PC-3 (cell line): ENCODE data around the gene ARHGAP5. TPM values are rescaled to one million over a fixed set of nuclear protein-coding genes. Genes with fewer than 3 reads are reported as not detected.
"Not testable (repeated sequence)": the region's sequence is repeated elsewhere in the genome, so short reads cannot be mapped to it uniquely, and the experiment has no call there.

Experiments
- ATAC-seq: fragments of 200-7000 bp; cut with Tn5 transposase; 2 replicates; pipeline ENCODE4 v1.9.1; 2020; ENCODE audit warnings: mild to moderate bottlenecking, moderate library complexity
- BruUV-seq: library from RNA; stranded (reverse); fragments of 400-500 nt; replicated peaks from 2 replicates; lab custom pipeline; 2021; lab: Mats Ljungman, UMichigan
- CTCF ChIA-PET: fragments of 300-600 bp; sonication (Branson Sonifier 250); formaldehyde crosslinking; loops from one replicate; lab custom pipeline; 2022; ENCODE audit warnings: antibody characterized with exemption; lab: Charles Lee
- POLR2A ChIA-PET: fragments of 300-600 bp; sonication (Branson Sonifier 250); formaldehyde crosslinking; loops from one replicate; lab custom pipeline; 2022; ENCODE audit warnings: antibody characterized with exemption; ENCODE audit not compliant: unreplicated experiment; lab: Charles Lee
- DNase-seq: peaks from one replicate; pipeline ENCODE4 v3.0.0-alpha.2; 2015
- H2AFZ ChIP-seq: fragments of 300-600 bp; sonication (generic); 2 replicates; pipeline ENCODE4 v1.6.0; 2016; ENCODE audit warnings: antibody characterized with exemption, low read length
- H3F3A ChIP-seq: fragments of 300-600 bp; sonication (generic); one replicate; pipeline ENCODE4 v1.6.0; 2017; ENCODE audit warnings: antibody characterized with exemption, low read length, control low read depth, mild to moderate bottlenecking; ENCODE audit not compliant: unreplicated experiment
- H3K27ac ChIP-seq: fragments of 300-600 bp; sonication (generic); 2 replicates; pipeline ENCODE4 v1.5.1; 2016; ENCODE audit warnings: mild to moderate bottlenecking, low read length
- H3K27me3 ChIP-seq: fragments of 300-600 bp; sonication (generic); 2 replicates; pipeline ENCODE4 v1.6.1; 2016; ENCODE audit warnings: low read length, mixed read lengths
- H3K36me3 ChIP-seq: fragments of 300-600 bp; sonication (generic); 2 replicates; pipeline ENCODE4 v1.6.1; 2016; ENCODE audit warnings: low read depth, mixed run types, low read length, mixed read lengths
- H3K4me1 ChIP-seq: fragments of 300-600 bp; sonication (generic); 2 replicates; pipeline ENCODE4 v1.5.1; 2016; ENCODE audit warnings: low read length; ENCODE audit not compliant: insufficient read depth
- H3K4me2 ChIP-seq: fragments of 300-600 bp; sonication (generic); 2 replicates; pipeline ENCODE4 v1.6.0; 2016; ENCODE audit warnings: low read length
- H3K4me3 ChIP-seq: fragments of 300-600 bp; sonication (generic); 2 replicates; pipeline ENCODE4 v1.5.1; 2016; ENCODE audit warnings: mild to moderate bottlenecking, low read length, mixed read lengths
- H3K79me2 ChIP-seq: fragments of 300-600 bp; sonication (generic); 2 replicates; pipeline ENCODE4 v1.6.1; 2017; ENCODE audit warnings: low read length, mixed read lengths
- H3K9ac ChIP-seq: fragments of 300-600 bp; sonication (generic); 2 replicates; pipeline ENCODE4 v1.6.0; 2016; ENCODE audit warnings: mild to moderate bottlenecking, low read length
- H3K9me2 ChIP-seq: fragments of 300-600 bp; sonication (generic); replicated peaks from 2 replicates; pipeline ENCODE4 v1.6.1; 2016; ENCODE audit warnings: mixed run types, low read length, mixed read lengths
- H3K9me3 ChIP-seq: fragments of 300-600 bp; sonication (generic); 2 replicates; pipeline ENCODE4 v1.6.1; 2016; ENCODE audit warnings: low read length, mixed read lengths
- H4K20me1 ChIP-seq: fragments of 300-600 bp; sonication (generic); 2 replicates; pipeline ENCODE4 v1.6.1; 2016; ENCODE audit warnings: low read length, mixed read lengths
- EZH2 ChIP-seq: fragments of 300-600 bp; sonication (generic); IDR thresholded peaks from one replicate; pipeline ENCODE4 v1.6.1; 2017; ENCODE audit warnings: antibody characterized with exemption, mild to moderate bottlenecking, low read length; ENCODE audit not compliant: unreplicated experiment
- EZH2phosphoT487 ChIP-seq: fragments of 300-600 bp; sonication (generic); IDR thresholded peaks from 2 replicates; pipeline ENCODE4 v1.6.1; 2018; ENCODE audit warnings: mild to moderate bottlenecking, antibody characterized with exemption, low read length, borderline replicate concordance
- intact Hi-C: fragments of 100-400 bp; cut with micrococcal nuclease; formaldehyde crosslinking; loops from 2 replicates; pipeline ENCODE4 v1.9.0; 2023
- total RNA-seq: library from RNA; depleted of rRNA; stranded (reverse); fragments of >200 nt; gene quantifications from 2 replicates; pipeline ENCODE4 v1.2.3, GENCODE V29; 2014
- TF ChIP-seq, protein P1 (sequence below): fragments of 300-600 bp; sonication (generic); conservative IDR thresholded peaks from 2 replicates; pipeline ENCODE4 v1.5.1; 2017; ENCODE audit warnings: antibody characterized with exemption, low read depth, mild to moderate bottlenecking, low read length

Gene ARHGAP5
- total RNA-seq, 1 experiment from 2014 or later = 46.4 TPM

DNA sequence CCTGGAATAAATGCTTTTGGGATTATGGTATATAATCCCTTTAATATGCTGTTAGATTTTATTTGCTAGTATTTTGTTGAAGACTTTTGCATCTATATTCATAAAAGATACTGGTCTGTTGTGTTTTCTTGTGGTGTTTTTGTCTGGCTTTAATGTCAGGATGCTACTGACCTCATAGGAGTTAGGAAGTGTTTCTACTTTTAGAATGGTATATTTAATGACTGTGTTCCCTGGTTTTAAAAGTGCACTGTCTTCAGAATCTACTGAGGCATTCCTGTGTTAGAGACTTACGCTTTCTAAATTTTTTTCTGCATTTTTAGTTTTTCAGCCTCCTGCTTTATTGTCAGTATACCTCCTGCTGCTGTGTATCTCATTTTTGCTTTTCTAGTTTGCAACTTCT is 51.6 kb downstream of the ARHGAP5 start:
- peak overlapping the region; percentile 64 for H3K27ac ChIP-seq
- H3K9me3 ChIP-seq = no peaks in the 10 kb centered on the region
- no peak for DNase-seq
- H3F3A ChIP-seq = peaks cover 6% of the 10 kb centered on the region
- ChIA-PET CTCF (no interaction called here), POLR2A (interaction anchor here (0.8 kb wide), 1 partner anchor 899 kb away, joined by 4 read pairs; no protein-coding TSS in a partner anchor)
- intact Hi-C loops = loop anchor here (1.0 to 2.0 kb wide), 2 partner anchors 26 to 52 kb away; no protein-coding TSS in a partner anchor
- H3K36me3 ChIP-seq = peaks cover 19% of the 10 kb centered on the region
- no peak overlapping the region for H3K4me3 ChIP-seq
- H3K4me1 ChIP-seq = peaks cover 17% of the 10 kb centered on the region
- H2AFZ ChIP-seq = no peak overlapping the region
- peaks cover 45% of the 10 kb centered on the region for H3K79me2 ChIP-seq
- ATAC-seq = peak; percentile 23
- TF ChIP-seq, protein P1, sequence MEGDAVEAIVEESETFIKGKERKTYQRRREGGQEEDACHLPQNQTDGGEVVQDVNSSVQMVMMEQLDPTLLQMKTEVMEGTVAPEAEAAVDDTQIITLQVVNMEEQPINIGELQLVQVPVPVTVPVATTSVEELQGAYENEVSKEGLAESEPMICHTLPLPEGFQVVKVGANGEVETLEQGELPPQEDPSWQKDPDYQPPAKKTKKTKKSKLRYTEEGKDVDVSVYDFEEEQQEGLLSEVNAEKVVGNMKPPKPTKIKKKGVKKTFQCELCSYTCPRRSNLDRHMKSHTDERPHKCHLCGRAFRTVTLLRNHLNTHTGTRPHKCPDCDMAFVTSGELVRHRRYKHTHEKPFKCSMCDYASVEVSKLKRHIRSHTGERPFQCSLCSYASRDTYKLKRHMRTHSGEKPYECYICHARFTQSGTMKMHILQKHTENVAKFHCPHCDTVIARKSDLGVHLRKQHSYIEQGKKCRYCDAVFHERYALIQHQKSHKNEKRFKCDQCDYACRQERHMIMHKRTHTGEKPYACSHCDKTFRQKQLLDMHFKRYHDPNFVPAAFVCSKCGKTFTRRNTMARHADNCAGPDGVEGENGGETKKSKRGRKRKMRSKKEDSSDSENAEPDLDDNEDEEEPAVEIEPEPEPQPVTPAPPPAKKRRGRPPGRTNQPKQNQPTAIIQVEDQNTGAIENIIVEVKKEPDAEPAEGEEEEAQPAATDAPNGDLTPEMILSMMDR = no peak
- no peak for TF ChIP-seq EZH2
- TF ChIP-seq EZH2phosphoT487 = no peak
- 0 out of 2 replicates have a peak, but pooled peaks cover 3% of the 10 kb centered on the region for H4K20me1 ChIP-seq
- no peaks in the 10 kb centered on the region for H3K27me3 ChIP-seq
- no peaks in the 10 kb centered on the region for H3K9me2 ChIP-seq
- no TSS peak for BruUV-seq
- no peak overlapping the region for H3K9ac ChIP-seq
- peak overlapping the region; percentile 56 for H3K4me2 ChIP-seq

DNA sequence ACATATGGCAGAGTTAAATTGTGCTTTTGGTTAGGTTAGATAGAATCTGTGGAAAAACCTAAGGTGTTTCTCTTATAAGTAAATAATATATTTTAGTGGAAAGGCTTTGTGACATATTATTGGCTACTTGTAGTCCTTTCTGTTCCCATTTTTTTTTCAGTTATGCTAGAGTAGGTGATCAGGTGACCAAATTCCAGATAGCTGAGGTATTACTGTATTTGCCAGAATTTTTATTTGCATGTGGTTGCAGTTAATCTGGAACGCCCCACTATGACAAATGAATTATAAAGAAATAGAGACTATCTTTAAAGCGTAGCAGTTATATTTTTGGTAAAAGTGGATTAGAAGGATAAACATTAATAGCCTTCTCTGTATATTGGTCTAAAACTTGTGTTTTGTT is 52.0 kb downstream of the ARHGAP5 start:
- peak overlapping the region; percentile 56 for H3K4me2 ChIP-seq
- ATAC-seq = peak; percentile 95
- H2AFZ ChIP-seq = no peak overlapping the region
- intact Hi-C loops = loop anchor here (1.0 to 2.0 kb wide), 2 partner anchors 26 to 53 kb away; no protein-coding TSS in a partner anchor
- TF ChIP-seq EZH2phosphoT487 = no peak
- TF ChIP-seq, protein P1 = no peak
- no peak for TF ChIP-seq EZH2
- peaks cover 8% of the 10 kb centered on the region for H3F3A ChIP-seq
- H3K9me2 ChIP-seq = no peaks in the 10 kb centered on the region
- POLR2A ChIA-PET = interaction anchor here (0.8 kb wide), 1 partner anchor 900 kb away, joined by 4 read pairs; no protein-coding TSS in a partner anchor
- peak overlapping the region; percentile 14; the same call in 1 of the 2 replicates for H3K9ac ChIP-seq
- peaks cover 19% of the 10 kb centered on the region for H3K36me3 ChIP-seq
- peak overlapping the region; percentile 11; the same call in 1 of the 2 replicates for H3K4me3 ChIP-seq
- H3K79me2 ChIP-seq = peaks cover 44% of the 10 kb centered on the region
- no peaks in the 10 kb centered on the region for H3K27me3 ChIP-seq
- CTCF ChIA-PET = no interaction called here
- peaks cover 21% of the 10 kb centered on the region for H3K4me1 ChIP-seq
- peak overlapping the region; percentile 64 for H3K27ac ChIP-seq
- 0 out of 2 replicates have a peak, but pooled peaks cover 3% of the 10 kb centered on the region for H4K20me1 ChIP-seq
- DNase-seq = peak; percentile 81
- H3K9me3 ChIP-seq = no peaks in the 10 kb centered on the region
- no TSS peak for BruUV-seq

DNA sequence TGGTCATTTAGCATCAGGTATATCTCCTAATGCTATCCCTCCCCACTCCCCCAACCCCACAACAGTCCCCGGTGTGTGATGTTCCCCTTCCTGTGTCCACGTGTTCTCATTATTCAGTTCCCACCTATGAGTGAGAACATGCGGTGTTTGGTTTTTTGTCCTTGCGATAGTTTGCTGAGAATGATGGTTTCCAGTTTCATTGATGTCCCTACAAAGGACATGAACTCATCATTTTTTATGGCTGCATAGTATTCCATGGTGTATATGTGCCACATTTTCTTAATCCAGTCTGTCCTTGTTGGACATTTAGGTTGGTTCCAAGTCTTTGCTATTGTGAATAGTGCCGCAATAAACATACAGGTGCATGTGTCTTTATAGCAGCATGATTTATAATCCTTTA is 54.6 kb downstream of the ARHGAP5 start:
- intact Hi-C loops = loop anchor here (5.0 to 10.0 kb wide), 2 partner anchors 101 to 137 kb away; no protein-coding TSS in a partner anchor
- H4K20me1 ChIP-seq, H2AFZ ChIP-seq, H3K36me3 ChIP-seq, H3K27ac ChIP-seq, H3K9ac ChIP-seq, DNase-seq, H3K9me2 ChIP-seq, H3K27me3 ChIP-seq, BruUV-seq, H3K9me3 ChIP-seq, POLR2A ChIA-PET, H3K4me2 ChIP-seq, ATAC-seq, CTCF ChIA-PET, H3K4me3 ChIP-seq: not testable (repeated sequence)
- H3K79me2 ChIP-seq = peaks cover 31% of the 10 kb centered on the region
- peaks cover 16% of the 10 kb centered on the region for H3F3A ChIP-seq
- peaks cover 37% of the 10 kb centered on the region for H3K4me1 ChIP-seq
